NCI-H1930 (cell line): ENCODE data around the gene P2RY6.
A peak's percentile ranks its signal among the peaks of the same experiment; 100 is the strongest.

ENCODE experiments used
- DNase-seq, 2 experiments: peaks; one replicate each; lab custom pipeline; 2025; lab: John Stamatoyannopoulos, UW

The P2RY6 gene

GRCh38 chr11:73237471-73238290, 34.5 kb upstream of the P2RY6 start:
- DNase-seq, result no peak

GRCh38 chr11:73239111-73239521, 33.0 kb upstream of the P2RY6 start:
- no peak for DNase-seq

- DNase-seq, result no peak
Observed at GRCh38 chr11:73239571-73240189, 32.5 kb upstream of the P2RY6 start.

GRCh38 chr11:73240190-73240781, 31.9 kb upstream of the P2RY6 start:
- no peak for DNase-seq

GRCh38 chr11:73241300-73241699, 30.8 kb upstream of the P2RY6 start:
- no peak for DNase-seq

GRCh38 chr11:73242251-73243092, 29.7 kb upstream of the P2RY6 start:
- DNase-seq, result peak; percentile 50 to 57

GRCh38 chr11:73243093-73243485, 29.0 kb upstream of the P2RY6 start:
- DNase-seq, result no peak

GRCh38 chr11:73244589-73245240, 27.4 kb upstream of the P2RY6 start:
- DNase-seq, result no peak

GRCh38 chr11:73245461-73245860, 26.7 kb upstream of the P2RY6 start:
- no peak for DNase-seq

GRCh38 chr11:73246303-73246702, 25.8 kb upstream of the P2RY6 start:
- DNase-seq, result no peak

GRCh38 chr11:73248526-73249185, 23.5 kb upstream of the P2RY6 start:
- DNase-seq, result no peak

GRCh38 chr11:73249304-73249703, 22.8 kb upstream of the P2RY6 start:
- DNase-seq, result no peak

- DNase-seq, result no peak
Observed at GRCh38 chr11:73249853-73250783, 22.0 kb upstream of the P2RY6 start.

- peak; percentile 19 to 30 for DNase-seq
Observed at GRCh38 chr11:73252577-73253191, 19.5 kb upstream of the P2RY6 start.

- DNase-seq, result no peak
Observed at GRCh38 chr11:73257342-73258103, 14.6 kb upstream of the P2RY6 start.

- no peak for DNase-seq
Observed at GRCh38 chr11:73258104-73259035, 13.8 kb upstream of the P2RY6 start.

GRCh38 chr11:73259406-73260126, 12.6 kb upstream of the P2RY6 start:
- DNase-seq, result no peak
